ENCODE data around the gene CXCL1. TPM values are rescaled to one million over a fixed set of nuclear protein-coding genes. Genes with fewer than 3 reads are reported as not detected.

The CXCL1 gene
- polyA plus RNA-seq, 1 experiment: 2.1 TPM

DNA sequence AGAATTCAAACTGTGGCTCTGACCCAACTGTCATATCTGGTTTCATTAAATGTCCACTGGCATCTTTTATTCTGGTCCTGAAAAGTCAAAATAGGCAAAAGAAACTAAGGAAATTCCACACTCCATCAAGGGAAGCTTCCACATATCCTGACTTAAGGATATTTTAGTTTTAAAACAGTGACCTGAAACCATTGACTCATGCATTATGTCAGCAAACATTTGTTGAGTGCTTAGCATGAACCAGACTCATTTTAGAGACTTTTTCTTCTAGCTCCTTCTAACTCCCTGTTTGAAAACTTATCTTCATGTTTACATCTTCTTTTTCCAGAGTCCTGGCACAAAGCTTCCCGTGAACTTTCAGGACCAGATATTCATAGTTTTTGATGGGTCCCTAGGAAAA lies 6.9 kb upstream of the CXCL1 start:
- POLR2A ChIA-PET: no interaction called here
- H3K4me3 ChIP-seq (ENCODE audit: low read depth, low read length): no peak overlapping the region
- TF ChIP-seq, protein P1, sequence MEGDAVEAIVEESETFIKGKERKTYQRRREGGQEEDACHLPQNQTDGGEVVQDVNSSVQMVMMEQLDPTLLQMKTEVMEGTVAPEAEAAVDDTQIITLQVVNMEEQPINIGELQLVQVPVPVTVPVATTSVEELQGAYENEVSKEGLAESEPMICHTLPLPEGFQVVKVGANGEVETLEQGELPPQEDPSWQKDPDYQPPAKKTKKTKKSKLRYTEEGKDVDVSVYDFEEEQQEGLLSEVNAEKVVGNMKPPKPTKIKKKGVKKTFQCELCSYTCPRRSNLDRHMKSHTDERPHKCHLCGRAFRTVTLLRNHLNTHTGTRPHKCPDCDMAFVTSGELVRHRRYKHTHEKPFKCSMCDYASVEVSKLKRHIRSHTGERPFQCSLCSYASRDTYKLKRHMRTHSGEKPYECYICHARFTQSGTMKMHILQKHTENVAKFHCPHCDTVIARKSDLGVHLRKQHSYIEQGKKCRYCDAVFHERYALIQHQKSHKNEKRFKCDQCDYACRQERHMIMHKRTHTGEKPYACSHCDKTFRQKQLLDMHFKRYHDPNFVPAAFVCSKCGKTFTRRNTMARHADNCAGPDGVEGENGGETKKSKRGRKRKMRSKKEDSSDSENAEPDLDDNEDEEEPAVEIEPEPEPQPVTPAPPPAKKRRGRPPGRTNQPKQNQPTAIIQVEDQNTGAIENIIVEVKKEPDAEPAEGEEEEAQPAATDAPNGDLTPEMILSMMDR (IDR thresholded peaks at IDR 0.05; ENCODE audit: low read depth, low read length): no peak
- CTCF ChIA-PET: interaction anchor here (1.1 to 2.2 kb wide), 2 partner anchors 133 to 200 kb away, joined by 3 to 8 read pairs; no protein-coding TSS in a partner anchor
- H3K27me3 ChIP-seq (ENCODE audit: control insufficient read depth, insufficient read depth, low read length): no peaks in the 10 kb centered on the region
- H3K27ac ChIP-seq (ENCODE audit: low read depth, low read length): no peak overlapping the region
- no peak for DNase-seq (ENCODE audit: low read depth, low spot score)
- H3K9me3 ChIP-seq (ENCODE audit: control insufficient read depth, insufficient read depth, low read length): no peaks in the 10 kb centered on the region

DNA sequence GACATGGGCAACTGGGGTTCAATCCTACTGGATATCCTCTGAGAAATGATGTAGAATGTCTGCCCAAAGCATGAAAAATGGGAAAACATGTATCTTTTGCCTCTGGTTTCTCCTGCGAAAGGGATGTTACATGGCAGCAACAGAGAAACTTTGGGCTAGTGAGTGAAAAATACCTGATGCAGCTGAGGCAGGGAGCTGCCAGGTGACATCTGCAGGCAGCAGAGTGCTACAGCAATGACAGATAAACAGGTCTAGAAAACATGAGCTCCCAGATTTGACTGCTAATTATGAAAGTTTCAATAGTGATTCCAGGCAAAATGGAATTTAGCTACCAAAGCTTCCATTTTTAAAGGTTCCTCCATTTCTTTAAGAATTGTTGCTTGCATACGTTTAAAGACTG lies 4.8 kb upstream of the CXCL1 start:
- no peak for DNase-seq (ENCODE audit: low read depth, low spot score)
- H3K9me3 ChIP-seq (ENCODE audit: control insufficient read depth, insufficient read depth, low read length): no peaks in the 10 kb centered on the region
- POLR2A ChIA-PET: no interaction called here
- no peak overlapping the region for H3K27ac ChIP-seq (ENCODE audit: low read depth, low read length)
- TF ChIP-seq, protein P1 (IDR thresholded peaks at IDR 0.05; ENCODE audit: low read depth, low read length): peak; percentile 20
- CTCF ChIA-PET: interaction anchor here (0.6 kb wide), 1 partner anchor 513 kb away, joined by 4 read pairs; no protein-coding TSS in a partner anchor
- H3K4me3 ChIP-seq (ENCODE audit: low read depth, low read length): no peak overlapping the region
- no peaks in the 10 kb centered on the region for H3K27me3 ChIP-seq (ENCODE audit: control insufficient read depth, insufficient read depth, low read length)

DNA sequence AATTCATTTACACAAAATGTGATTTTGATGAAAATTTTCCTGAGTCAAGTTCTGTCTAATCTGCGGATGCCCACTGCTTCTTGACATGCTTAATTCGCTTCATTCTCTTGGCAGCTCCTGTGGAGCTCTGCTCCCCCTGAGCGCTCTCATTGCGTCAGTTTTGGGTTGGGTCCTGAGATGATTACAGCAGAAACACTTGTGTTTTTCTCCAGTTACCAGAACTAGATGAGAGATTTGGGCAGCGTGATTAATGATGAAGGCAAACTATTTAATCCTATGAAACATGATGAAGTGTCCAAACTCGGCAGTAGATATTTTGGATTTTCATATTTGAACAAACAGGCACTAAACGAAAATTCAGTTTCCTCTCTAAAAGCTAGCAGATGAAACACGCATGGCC lies 4.2 kb upstream of the CXCL1 start:
- TF ChIP-seq, protein P1 (IDR thresholded peaks at IDR 0.05; ENCODE audit: low read depth, low read length): no peak
- Histone ChIP-seq H3K4me3 (ENCODE audit: low read depth, low read length) (no peak overlapping the region), H3K9me3 (ENCODE audit: control insufficient read depth, insufficient read depth, low read length) (no peaks in the 10 kb centered on the region), H3K27me3 (ENCODE audit: control insufficient read depth, insufficient read depth, low read length) (no peaks in the 10 kb centered on the region), H3K27ac (ENCODE audit: low read depth, low read length) (no peak overlapping the region)
- ChIA-PET CTCF (interaction anchor here (0.6 kb wide), 1 partner anchor 512 kb away, joined by 4 read pairs; no protein-coding TSS in a partner anchor), POLR2A (no interaction called here)
- no peak for DNase-seq (ENCODE audit: low read depth, low spot score)

DNA sequence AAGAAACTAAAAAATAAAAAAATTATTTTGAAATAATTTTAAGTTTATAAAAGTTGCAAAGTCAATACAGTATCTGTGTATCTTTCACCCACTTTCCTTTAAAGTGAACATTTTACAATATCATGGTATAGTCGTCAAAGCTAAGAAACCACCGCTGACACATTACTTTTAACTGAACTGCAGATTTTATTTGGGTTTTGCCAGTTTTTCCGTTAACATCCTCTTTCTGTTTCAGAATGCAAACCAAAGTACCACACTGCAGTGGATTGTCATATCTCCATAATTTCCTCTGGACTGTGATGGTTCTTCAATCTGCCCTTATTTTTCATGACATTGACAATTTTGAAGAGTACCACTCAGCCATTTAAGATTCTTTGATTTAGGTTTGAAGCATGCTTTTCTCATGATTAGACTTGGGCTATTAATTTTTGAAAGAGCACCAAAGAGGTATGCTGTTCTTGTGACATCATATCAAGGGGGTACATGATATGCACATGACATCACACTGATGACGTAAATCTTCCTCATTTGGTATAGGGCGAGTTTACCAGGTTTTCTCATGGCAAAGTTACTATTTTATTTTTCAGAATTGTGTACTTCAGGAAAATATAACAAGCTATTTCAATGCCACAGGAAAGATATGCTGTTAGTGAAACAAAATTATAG lies 3.6 kb upstream of the CXCL1 start:
- H3K27me3 ChIP-seq (ENCODE audit: control insufficient read depth, insufficient read depth, low read length): no peaks in the 10 kb centered on the region
- TF ChIP-seq, protein P1 (IDR thresholded peaks at IDR 0.05; ENCODE audit: low read depth, low read length): no peak
- no peak for DNase-seq (ENCODE audit: low read depth, low spot score)
- H3K27ac ChIP-seq (ENCODE audit: low read depth, low read length): no peak overlapping the region
- ChIA-PET CTCF (interaction anchor here (0.6 to 1.2 kb wide), 3 partner anchors 20 to 272 kb away, joined by 3 to 5 read pairs (median 3); no protein-coding TSS in a partner anchor), POLR2A (no interaction called here)
- no peak overlapping the region for H3K4me3 ChIP-seq (ENCODE audit: low read depth, low read length)
- H3K9me3 ChIP-seq (ENCODE audit: control insufficient read depth, insufficient read depth, low read length): no peaks in the 10 kb centered on the region

DNA sequence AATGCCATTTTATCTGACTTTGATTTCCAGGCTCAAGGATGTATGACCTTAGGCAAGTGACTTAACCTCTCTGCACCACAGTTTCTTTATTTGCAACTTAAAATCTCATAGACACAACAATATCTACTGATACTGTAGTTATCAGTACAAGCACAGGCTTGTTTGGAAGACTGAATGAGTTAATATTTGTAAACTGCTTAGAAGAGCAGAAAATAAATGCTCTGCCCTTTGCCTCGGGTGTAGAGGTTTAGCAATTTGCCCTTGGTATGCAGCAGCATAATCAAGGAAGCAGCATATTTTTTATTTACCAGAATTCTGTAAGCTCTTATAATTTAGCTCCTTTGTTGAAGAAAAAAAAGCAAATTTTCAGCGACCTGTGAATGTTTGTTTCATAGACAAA lies 2.9 kb upstream of the CXCL1 start:
- no peaks in the 10 kb centered on the region for H3K9me3 ChIP-seq (ENCODE audit: control insufficient read depth, insufficient read depth, low read length)
- no peak overlapping the region for H3K27ac ChIP-seq (ENCODE audit: low read depth, low read length)
- POLR2A ChIA-PET: no interaction called here
- CTCF ChIA-PET: interaction anchor here (0.6 to 1.2 kb wide), 3 partner anchors 20 to 273 kb away, joined by 3 to 5 read pairs (median 3); no protein-coding TSS in a partner anchor
- TF ChIP-seq, protein P1 (IDR thresholded peaks at IDR 0.05; ENCODE audit: low read depth, low read length): no peak
- no peak for DNase-seq (ENCODE audit: low read depth, low spot score)
- H3K27me3 ChIP-seq (ENCODE audit: control insufficient read depth, insufficient read depth, low read length): no peaks in the 10 kb centered on the region
- H3K4me3 ChIP-seq (ENCODE audit: low read depth, low read length): no peak overlapping the region

Data from AG04450 (cell line).